Adipose tissue (tissue), 3 donors: ENCODE results near the gene IGIP. TPM values are rescaled to one million over a fixed set of nuclear protein-coding genes. Genes with fewer than 3 reads are reported as not detected.

Source experiments
- H3K27ac ChIP-seq: one replicate; pipeline ENCODE4 v1.5.1; 2013; ENCODE audit warnings: low read depth, low read length
- WGBS, 3 donors: extraction: QIAGEN DNeasy Blood & Tissue Kit; methylation state at CpG; one replicate each; pipeline ENCODE4 v1.1.7; 2013; 5-methylcytosine and 5-hydroxymethylcytosine counted together
- polyA plus RNA-seq, 3 donors: library from polyadenylated mRNA; stranded (reverse); fragments of 200-250 nt; gene quantifications; one replicate each; pipeline ENCODE4 v1.2.3, GENCODE V29; 2013
- donor health status: healthy with polysubstance abuse.
- donor health status: Bipolar disorder and iron deficiency.
- donor health status: healthy.

Gene IGIP
- polyA plus RNA-seq, 3 donors, result 3.3 to 17.4 (median 3.6) TPM

DNA sequence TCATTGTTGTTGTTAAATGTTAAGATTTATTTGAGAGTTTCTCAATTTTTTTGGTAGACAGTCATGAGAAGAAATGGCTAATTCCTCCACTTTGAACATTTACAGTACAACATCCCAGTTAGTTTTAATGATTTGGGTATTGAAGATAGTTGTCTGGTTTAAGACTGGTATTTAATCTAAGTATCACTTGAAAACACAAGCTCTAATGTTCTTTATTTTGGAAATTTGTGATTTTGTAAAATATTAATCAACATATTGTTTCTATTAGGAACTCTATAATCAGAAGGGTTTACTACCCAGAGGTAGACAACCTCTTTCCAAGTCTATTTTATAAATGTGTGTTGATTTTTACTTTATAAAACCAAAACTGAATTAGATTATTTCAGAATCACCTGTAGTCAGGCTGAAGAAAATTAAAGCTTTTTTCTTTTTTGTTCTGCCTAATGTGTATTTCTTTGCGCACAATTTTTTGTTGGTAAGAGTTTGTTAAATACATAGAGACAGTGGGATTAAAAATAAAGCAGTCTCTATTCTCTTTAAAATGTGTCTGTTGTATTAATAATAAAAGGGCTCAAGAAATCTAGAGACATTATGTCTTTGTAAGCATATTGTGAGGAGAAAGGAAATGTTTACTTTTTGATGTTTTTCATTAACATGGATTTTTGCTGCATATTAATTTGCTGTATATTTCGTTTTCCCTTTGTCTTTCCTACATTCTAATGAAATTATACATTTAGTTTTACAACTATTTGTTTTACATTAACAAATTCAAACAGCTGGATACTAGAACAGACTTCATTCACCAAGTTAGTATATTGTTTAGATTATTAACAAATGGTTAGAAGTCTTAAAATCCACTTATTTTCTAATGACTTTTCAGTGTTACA lies 15.7 kb upstream of the IGIP start:
- 72 to 85% (median 83%) methylated on average over 2 of the region's 2 CpGs for WGBS, 3 donors
- no peak overlapping the region for H3K27ac ChIP-seq

DNA sequence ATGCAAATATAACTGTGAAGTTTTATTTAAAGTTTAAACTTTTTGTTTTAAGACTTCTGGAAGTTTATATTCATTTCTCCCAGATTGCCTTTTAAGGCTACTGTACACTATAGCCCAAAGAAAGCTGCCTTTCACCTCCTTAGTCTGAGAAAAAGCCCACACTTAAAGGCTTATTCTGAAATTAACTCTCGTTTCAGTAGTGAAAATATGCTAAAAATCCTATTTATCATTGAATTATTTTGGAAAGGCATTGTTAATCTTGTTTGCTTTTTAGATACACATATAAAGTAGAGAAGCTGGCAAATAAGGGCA lies 15.1 kb upstream of the IGIP start:
- 35 to 65% (median 50%) methylated on average over 1 of the region's 1 CpG for WGBS, 3 donors
- H3K27ac ChIP-seq, result no peak overlapping the region

DNA sequence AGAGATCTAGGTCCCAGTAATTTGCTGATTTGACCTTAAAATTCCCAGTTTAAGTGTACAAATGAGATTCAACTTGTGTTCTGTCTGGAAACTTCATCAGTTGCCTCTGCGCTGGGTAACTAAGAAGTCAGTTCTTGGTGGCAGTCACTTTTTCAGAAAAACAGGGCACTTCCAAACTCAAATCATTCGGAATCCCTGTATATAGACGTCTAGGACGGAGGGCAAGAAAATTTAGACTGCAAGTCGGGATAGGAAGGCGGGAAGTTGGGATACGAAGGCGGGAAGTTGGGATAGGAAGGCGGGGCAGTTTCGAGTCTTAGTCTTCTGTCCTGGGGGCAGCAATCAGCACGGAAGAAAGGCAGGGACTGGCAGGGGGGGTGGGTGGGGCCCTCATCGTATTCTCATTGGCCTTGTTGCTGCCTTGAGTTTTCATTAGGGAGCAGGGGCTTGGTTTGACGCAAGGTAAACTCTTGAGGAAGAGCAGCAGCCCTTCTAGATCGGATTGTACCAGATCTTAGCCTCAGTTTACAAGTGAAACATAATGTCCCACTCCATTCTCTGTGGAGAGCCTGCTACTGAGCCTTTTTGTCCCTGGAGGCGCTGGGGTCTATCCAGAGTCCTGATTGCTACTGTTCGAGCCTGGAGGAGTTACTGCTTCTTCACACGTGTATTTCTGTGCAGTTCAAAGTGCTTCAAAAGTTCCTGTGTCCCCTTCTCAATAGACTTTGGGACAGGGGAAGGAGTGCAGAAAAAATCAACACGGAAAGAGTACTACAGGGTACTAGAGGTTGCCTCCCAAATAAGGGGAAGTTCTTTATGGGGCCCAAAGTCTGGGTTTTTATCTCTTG lies 14.5 kb upstream of the IGIP start:
- H3K27ac ChIP-seq, result no peak overlapping the region

DNA sequence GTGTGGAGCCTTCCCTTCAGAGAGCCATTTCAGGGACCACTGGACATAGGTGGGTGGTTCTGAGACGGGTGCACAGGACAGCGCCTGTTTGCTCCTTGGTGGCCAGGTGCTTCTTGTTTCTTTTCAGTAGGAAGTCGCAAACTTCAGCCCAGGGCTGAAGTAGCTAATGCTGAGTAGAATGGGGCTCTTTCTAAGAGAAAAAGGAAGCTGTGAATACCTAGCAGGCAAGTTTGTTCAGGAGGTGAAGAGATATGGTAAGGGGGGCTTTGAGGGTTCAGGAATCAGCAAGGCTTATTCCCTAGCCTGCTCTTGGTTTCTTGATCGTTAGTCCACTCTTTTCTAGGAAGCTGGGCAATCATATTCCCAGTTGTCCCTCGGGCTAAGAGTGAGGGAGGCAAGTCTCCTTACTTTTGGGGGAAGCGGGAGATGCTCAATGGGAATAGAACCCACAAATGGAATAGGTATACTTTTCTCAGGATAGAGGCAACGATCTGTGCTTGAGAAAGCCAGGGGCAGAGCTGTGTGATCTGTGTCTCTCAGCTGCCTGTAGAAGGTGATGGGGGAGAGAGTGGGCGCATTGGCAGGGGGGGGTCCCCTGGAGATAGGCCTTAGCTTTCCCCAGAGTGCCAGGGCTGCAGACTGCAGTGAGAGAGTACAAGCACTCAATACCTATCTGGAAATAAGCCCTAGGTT lies 13.7 kb upstream of the IGIP start:
- H3K27ac ChIP-seq, result no peak overlapping the region
- WGBS, 3 donors, result 61 to 62% (median 61%) methylated on average over 8 of the region's 8 CpGs

More for the DNA sequence above, 14.5 kb upstream of the IGIP start:
- WGBS, 3 donors, result 64 to 77% (median 70%) methylated on average over 18 of the region's 18 CpGs

DNA sequence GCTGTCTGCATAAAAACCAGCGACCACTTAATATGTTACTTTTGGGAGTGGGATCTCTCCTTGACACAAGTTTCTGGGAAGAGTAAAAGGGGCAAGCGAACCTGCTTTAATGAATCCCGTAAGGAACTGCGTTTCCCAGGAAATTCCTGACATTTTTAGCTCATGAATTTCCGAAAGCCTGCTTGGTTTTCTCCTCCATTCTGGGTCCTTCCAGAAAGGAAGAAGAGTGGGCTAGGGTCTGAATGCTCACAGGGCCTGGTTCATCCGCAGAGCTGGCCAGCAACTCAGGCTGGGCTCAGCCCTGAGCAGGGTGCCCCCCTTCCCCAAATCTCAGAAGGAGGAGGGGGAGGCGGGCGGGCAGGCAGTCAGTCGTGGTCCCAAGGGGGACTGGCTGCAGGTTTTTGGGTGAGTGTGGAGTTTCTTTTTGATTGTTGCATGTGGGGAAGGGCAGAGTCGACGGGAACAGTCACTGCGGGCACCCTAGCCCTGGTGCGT lies 13.0 kb upstream of the IGIP start:
- no peak overlapping the region for H3K27ac ChIP-seq
- 18 to 29% (median 27%) methylated on average over 13 of the region's 13 CpGs for WGBS, 3 donors

DNA sequence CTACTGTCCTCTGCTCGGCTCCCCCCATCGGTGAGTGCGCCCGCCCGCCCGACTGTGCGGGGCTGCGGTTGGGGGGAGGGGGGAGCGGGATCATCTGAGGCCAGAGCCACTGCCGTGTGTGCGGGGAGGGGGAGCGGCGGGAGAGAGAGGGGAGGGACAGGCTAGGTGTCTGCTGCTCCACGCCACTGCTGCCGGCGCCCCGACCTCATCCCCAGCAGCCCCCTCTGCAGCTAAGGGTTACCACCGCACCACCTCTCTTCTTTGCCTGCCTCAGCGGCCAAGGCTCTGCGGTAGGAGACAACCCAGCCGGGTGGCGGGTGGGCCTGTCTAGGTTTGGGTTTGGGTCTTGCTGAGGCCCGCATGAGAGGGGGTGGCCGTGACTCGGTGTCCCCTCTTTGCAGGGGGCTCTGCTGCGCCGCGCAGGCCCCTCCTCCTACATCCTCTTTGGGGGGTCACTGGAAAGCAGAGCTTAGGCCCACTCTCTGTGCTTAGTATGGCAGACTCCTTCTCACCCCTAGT lies 12.5 kb upstream of the IGIP start:
- 1 to 2% (median 2%) methylated on average over 17 to 28 of the region's 28 CpGs for WGBS, 3 donors
- no peak overlapping the region for H3K27ac ChIP-seq

DNA sequence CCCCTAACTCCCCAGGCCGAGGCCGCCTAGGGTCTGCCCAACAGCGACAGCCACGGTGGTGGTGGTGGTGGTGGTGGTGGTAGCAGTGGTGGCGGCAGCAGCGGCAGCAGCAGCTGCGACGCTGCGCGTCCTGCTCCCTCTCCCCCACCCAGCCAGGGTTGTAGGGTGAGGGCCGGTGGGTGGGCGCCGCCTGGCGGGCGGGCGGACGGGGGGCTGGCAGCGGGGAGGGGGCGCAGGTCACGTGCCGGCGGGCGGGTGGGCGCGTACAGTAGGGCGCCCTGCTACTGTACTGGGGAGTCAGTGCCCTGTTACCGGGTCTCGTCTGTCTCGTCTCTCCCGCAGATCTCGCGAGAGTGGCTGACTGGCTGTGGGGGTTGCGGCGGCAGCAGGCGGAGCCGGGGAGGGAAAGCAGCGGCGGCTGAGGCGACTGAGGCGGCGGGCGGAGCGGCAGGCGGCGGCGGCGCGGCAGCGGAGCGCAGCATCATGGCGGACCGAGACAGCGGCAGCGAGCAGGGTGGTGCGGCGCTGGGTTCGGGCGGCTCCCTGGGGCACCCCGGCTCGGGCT lies 12.0 kb upstream of the IGIP start, which contains the start of gene PURA:
Gene PURA (plus strand): TSS at position 411 of the 565 bp plus-strand sequence. CDS start 73 bp downstream, at position 484.
- WGBS, 3 donors, result 0 to 1% (median 0%) methylated on average over 23 to 60 of the region's 60 CpGs
- H3K27ac ChIP-seq, result no peak within 1 kb of the TSS

DNA sequence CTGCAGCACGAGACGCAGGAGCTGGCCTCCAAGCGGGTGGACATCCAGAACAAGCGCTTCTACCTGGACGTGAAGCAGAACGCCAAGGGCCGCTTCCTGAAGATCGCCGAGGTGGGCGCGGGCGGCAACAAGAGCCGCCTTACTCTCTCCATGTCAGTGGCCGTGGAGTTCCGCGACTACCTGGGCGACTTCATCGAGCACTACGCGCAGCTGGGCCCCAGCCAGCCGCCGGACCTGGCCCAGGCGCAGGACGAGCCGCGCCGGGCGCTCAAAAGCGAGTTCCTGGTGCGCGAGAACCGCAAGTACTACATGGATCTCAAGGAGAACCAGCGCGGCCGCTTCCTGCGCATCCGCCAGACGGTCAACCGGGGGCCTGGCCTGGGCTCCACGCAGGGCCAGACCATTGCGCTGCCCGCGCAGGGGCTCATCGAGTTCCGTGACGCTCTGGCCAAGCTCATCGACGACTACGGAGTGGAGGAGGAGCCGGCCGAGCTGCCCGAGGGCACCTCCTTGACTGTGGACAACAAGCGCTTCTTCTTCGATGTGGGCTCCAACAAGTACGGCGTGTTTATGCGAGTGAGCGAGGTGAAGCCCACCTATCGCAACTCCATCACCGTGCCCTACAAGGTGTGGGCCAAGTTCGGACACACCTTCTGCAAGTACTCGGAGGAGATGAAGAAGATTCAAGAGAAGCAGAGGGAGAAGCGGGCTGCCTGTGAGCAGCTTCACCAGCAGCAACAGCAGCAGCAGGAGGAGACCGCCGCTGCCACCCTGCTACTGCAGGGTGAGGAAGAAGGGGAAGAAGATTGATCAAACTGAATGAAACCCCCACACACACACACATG lies 11.2 kb upstream of the IGIP start:
- WGBS, 3 donors, result 2 to 3% (median 3%) methylated on average over 65 of the region's 65 CpGs
- H3K27ac ChIP-seq, result no peak overlapping the region

DNA sequence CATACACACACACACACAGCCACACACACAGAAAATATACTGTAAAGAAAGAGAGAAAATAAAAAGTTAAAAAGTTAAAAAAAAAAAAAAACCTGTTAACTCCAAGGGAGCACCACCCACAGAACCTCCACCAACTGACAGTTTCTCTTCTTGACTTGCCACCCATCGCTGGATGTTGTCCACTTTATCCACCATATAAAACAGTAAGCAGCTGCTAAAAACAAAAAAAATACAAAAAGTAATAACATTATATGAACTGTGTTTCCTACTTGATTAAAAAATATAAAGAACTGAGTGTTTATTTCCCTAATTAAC lies 10.6 kb upstream of the IGIP start:
- H3K27ac ChIP-seq, result no peak overlapping the region
- 33 to 71% (median 63%) methylated on average over 1 of the region's 1 CpG for WGBS, 3 donors

DNA sequence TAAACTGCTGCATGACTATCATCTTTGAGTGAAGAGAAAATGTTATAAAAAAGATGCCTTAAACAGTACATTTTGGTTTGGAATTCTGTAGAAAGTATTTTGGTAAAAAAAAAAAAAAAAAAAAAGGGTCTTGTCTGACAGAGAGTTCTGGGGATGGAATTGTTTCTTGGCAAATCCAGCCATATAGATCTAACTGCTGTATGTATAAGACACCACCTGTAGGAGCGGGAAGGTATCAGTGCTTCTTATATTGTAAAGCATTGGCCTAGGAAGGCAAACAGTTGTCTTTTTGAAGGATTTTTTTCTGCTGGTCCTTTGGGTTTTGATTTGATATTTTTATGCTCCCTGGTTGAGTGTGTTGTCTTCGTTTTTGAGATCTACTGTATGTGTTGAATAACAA lies 9.0 kb upstream of the IGIP start:
- H3K27ac ChIP-seq, result no peak overlapping the region
- 45 to 77% (median 77%) methylated on average over 2 of the region's 2 CpGs for WGBS, 3 donors

DNA sequence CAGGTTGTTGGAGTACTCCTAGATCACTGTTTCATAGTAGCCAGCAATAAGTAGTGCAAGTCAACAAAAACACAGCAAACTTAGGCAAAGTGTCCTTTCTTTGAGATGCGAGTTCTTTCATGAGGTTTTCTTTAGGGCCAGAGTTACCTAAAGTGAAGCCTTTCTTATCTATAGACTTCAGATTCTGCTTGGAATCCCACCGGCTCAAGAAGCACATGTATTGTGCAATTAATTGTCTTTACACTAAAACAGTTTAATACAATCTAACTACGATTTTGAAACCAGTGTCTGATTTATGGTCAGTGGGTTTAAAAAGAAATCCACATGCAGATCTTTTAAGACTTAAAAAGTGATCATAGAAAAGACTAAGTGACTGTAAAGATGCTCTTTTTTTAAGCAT lies 8.2 kb upstream of the IGIP start:
- H3K27ac ChIP-seq, result no peak overlapping the region
- 49 to 73% (median 64%) methylated on average over 3 of the region's 3 CpGs for WGBS, 3 donors

DNA sequence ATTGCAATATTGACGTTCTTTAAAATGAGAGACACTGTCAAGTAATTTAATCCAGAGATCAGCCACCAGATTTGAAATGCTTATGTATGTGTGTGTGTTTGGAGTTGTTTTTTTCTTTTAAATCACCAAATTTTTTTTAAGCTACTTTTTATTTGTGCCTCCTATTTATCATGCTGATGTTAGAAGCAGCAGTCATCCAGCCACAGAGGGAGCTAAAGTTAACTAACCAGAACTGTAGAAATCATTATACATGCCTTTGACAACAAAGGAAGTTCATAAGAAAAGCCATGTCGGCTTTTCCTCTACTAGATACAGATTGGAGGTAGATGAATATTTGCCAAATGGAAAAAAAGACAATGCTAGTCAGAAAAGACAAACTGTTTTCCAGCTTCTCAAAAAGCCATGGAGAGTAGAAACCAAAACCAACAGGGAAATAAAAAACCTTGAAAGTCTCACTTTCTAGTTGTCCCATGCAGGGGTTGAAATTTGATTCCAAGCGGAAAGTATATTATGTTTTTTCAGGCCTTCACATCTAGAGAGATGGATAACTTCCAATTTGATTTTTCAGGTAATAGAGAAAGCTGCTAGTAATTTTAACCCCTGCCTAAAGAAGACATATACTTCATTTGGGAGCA lies 7.3 kb upstream of the IGIP start:
- WGBS, 3 donors, result 46 to 74% (median 72%) methylated on average over 3 of the region's 3 CpGs
- H3K27ac ChIP-seq, result no peak overlapping the region

DNA sequence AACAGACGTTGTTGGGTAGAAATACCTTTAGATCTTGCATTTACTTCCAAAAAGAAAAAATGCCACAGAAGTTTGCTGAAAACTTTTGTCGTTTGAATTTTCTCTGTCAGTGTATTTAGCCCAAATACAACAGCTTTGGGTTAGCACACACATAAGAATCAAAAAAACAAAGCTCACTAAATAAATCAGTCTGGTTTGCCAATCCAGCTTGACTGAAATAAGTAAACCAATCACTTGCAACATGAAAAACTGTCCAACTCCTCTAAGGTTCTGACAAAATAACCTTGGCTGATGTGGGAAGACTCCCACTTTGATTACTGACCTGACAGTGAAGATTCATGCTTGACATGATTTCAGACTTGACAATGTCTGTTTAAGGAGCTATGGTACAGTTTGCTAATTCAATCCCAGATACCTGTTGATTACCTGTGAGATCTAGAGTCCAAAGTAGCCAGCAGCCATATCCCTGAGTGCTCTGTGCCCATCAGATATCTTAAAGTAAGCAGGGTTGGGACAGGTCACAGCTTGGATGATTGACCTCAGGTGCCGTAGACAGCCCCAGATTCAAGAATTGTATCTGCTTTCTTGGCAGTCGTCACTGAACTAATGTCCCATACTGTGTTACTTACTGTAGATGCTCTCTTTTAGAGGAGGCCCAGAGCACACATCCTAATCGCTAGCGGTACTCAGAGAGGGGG lies 727 bp downstream of the IGIP start:
- 70 to 93% (median 92%) methylated on average over 6 of the region's 6 CpGs for WGBS, 3 donors
- H3K27ac ChIP-seq, result no peak overlapping the region

DNA sequence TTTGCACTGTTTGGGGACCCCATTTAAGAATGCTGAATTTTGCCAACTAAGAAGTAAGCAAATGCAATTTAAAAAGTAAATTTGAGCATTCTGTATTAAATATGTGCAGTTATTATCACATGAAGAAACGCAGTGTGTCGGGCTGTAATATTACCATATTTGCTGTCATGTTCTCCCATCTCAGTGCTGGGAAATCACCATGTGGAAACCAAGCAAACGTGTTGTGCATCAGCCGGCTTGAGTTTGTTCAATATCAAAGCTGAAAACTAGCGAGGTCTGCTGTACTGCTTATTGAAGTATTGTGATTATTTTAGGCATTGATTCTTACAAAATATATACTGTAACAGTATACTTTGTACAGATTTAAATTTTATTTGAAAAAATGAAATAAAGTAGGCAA lies 2.6 kb downstream of the IGIP start:
- 35 to 94% (median 90%) methylated on average over 5 of the region's 5 CpGs for WGBS, 3 donors
- H3K27ac ChIP-seq, result no peak overlapping the region

DNA sequence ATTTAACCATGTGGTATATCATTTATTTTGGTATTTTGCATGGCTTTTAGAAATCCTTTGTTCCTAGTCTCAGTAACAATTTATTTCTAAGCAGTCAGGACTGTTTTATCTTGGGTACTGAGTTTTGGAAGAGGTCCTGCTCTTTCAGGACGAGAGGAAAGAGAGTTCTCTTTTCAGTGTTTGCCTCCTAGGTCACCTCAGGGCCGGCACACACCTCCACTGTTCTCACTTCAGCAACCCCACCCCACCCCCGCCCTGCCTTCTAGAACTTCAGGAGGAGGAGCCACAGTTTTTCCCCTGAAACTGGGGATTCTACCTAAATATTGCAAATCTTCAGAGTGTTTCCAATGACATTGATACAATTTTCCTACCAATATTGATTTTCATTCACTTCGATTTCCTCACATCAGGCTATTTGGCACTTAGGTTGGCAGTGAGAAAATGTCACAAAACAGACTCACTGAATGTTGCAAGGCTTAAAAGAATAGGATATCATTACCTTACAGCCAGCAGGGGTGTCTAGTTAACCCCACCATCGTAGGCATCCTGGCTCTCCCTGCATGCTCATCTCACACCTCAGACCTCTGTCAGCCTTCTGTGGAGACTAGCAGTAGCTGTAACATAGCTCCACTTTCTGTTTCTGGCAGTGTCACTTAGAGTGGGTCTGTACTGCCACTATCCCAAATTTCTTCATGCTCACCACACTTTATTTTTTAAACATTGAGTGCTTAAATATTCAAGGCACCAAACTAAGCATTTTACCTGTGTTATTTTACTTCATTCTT lies 5.4 kb downstream of the IGIP start:
- no peak overlapping the region for H3K27ac ChIP-seq
- WGBS, 3 donors, result 56 to 86% (median 81%) methylated on average over 5 of the region's 5 CpGs

DNA sequence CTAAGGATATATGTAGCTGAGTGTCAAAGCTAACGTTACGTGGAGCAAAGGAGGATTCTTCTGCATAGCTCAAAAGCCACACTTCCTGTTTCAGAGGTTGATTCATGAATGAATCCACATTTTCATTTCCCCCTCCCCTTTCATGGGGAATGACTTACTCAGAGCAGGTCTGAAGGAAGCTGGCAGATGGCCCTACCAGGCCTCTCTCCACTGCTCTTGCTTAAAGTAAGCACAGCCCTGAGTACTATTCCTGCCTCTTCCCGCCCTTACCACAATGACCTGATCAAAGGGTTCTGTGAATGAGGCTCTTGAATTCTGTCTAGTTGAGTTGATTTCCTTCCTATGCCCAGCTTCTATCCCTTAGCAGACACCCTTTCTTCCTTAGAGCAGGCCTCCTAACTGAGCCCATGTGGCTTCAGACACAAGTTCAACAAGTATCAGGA lies 6.3 kb downstream of the IGIP start:
- WGBS, 3 donors, result 36 to 62% (median 39%) methylated on average over 3 of the region's 3 CpGs
- H3K27ac ChIP-seq, result no peak overlapping the region
